ENCODE measurements around the gene PTPRU.
"Not testable (repeated sequence)": the region's sequence is repeated elsewhere in the genome, so short reads cannot be mapped to it uniquely, and the experiment has no call there.

Gene PTPRU

GRCh38 chr1:29297450-29297849 lies 61.1 kb downstream of the PTPRU start:
- DNase-seq = no peak

GRCh38 chr1:29298246-29298645 lies 61.9 kb downstream of the PTPRU start:
- no peak for DNase-seq

GRCh38 chr1:29299446-29299845 lies 63.1 kb downstream of the PTPRU start:
- no peak for DNase-seq

GRCh38 chr1:29301732-29302131 lies 65.4 kb downstream of the PTPRU start:
- DNase-seq = not testable (repeated sequence)

- no peak for DNase-seq
Measured at GRCh38 chr1:29303201-29304024, 67.1 kb downstream of the PTPRU start.

- no peak for DNase-seq
Measured at GRCh38 chr1:29304025-29304684, 67.8 kb downstream of the PTPRU start.

- DNase-seq = no peak
Measured at GRCh38 chr1:29305943-29306342, 69.6 kb downstream of the PTPRU start.

GRCh38 chr1:29306471-29307140 lies 70.3 kb downstream of the PTPRU start:
- DNase-seq = no peak

- no peak for DNase-seq
Measured at GRCh38 chr1:29309075-29309474, 72.8 kb downstream of the PTPRU start.

GRCh38 chr1:29309621-29310020 lies 73.3 kb downstream of the PTPRU start:
- DNase-seq = no peak

- DNase-seq = no peak
Measured at GRCh38 chr1:29310616-29311180, 74.4 kb downstream of the PTPRU start.

GRCh38 chr1:29311352-29312030 lies 75.2 kb downstream of the PTPRU start:
- no peak for DNase-seq

GRCh38 chr1:29312469-29313461 lies 76.4 kb downstream of the PTPRU start:
- DNase-seq = no peak

GRCh38 chr1:29314685-29315084 lies 78.4 kb downstream of the PTPRU start:
- not testable (repeated sequence) for DNase-seq

GRCh38 chr1:29315262-29315661 lies 78.9 kb downstream of the PTPRU start:
- DNase-seq = no peak

GRCh38 chr1:29315876-29316275 lies 79.6 kb downstream of the PTPRU start:
- DNase-seq = no peak

- no peak for DNase-seq
Measured at GRCh38 chr1:29317063-29317915, 81.0 kb downstream of the PTPRU start.

GRCh38 chr1:29317916-29318530 lies 81.7 kb downstream of the PTPRU start:
- no peak for DNase-seq

- DNase-seq = no peak
Measured at GRCh38 chr1:29318724-29319123, 82.4 kb downstream of the PTPRU start.
